Keratinocyte (primary cell): ENCODE measurements around the gene DNPEP.

ENCODE experiments used
- EZH2 ChIP-seq: IDR thresholded peaks from one replicate; pipeline ENCODE4 v1.6.1; 2012; ENCODE audit warnings: inconsistent platforms, mild to moderate bottlenecking, low read length, moderate library complexity
- TF ChIP-seq, protein P1 (sequence below), 3 experiments: IDR thresholded peaks in 1 of 3; conservative IDR thresholded peaks in 1 of 3; optimal IDR thresholded peaks in 1 of 3; 2 replicates in 2 of 3; 3 replicates in 1 of 3; pipeline versions ENCODE3 to v1.5.1; 2011; ENCODE audit warnings: low read length in 3 of 3, mild to moderate bottlenecking in 3 of 3, moderate library complexity in 2 of 3, control low read depth in 1 of 3, inconsistent platforms in 1 of 3; ENCODE audit not compliant: insufficient read depth in 2 of 3; ENCODE audit errors: extremely low read depth in 1 of 3

DNA sequence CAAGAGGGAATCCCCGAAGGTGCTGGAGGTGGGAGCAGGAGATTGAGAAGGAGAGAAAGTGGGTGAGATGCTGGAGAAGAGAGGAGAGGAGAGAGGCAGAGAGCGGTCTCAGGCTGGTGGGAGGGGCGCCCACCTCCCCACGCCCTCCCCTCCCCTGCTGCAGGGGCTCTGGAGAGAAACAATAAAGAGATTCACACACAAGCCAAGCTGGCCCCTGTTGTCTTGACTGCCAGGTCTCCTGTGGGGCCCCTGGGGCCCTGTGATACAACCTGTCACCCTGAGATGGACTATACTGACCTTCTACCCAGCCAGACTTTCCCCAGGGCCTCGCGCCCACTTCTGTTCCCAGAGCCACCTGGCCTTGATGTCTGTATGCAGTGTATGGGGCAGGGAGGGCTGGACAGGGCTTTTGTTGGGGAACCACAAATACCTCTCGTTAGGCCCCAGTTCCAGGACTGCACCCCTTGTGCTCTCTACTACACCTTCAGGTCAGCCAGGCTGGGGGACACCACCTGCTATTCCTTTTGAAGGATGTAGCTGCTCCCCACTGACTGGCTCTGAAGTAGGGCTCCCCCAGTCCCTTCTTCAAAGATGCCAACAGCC is 38.9 kb upstream of the DNPEP start:
- TF ChIP-seq, protein P1, sequence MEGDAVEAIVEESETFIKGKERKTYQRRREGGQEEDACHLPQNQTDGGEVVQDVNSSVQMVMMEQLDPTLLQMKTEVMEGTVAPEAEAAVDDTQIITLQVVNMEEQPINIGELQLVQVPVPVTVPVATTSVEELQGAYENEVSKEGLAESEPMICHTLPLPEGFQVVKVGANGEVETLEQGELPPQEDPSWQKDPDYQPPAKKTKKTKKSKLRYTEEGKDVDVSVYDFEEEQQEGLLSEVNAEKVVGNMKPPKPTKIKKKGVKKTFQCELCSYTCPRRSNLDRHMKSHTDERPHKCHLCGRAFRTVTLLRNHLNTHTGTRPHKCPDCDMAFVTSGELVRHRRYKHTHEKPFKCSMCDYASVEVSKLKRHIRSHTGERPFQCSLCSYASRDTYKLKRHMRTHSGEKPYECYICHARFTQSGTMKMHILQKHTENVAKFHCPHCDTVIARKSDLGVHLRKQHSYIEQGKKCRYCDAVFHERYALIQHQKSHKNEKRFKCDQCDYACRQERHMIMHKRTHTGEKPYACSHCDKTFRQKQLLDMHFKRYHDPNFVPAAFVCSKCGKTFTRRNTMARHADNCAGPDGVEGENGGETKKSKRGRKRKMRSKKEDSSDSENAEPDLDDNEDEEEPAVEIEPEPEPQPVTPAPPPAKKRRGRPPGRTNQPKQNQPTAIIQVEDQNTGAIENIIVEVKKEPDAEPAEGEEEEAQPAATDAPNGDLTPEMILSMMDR (optimal IDR thresholded peaks at IDR 0.05 in 1 of 3, IDR thresholded peaks at IDR 0.05 in 1 of 3, conservative IDR thresholded peaks at IDR 0.05 in 1 of 3; ENCODE audit: extremely low read depth in 1 of 3, insufficient read depth in 2 of 3, low read length in 3 of 3) = no peak
- TF ChIP-seq EZH2 = no peak
